Midbrain (tissue), 1 donor: ENCODE results near the gene EHBP1.

ENCODE experiments used
- DNase-seq: peaks from one replicate; lab custom pipeline; 2025; lab: John Stamatoyannopoulos, UW

The EHBP1 gene

GRCh38 chr2:62785216-62785615 is 79.7 kb downstream of the EHBP1 start:
- DNase-seq: no peak

- no peak for DNase-seq
Observed at GRCh38 chr2:62785810-62786597, 80.5 kb downstream of the EHBP1 start.

- DNase-seq: peak; percentile 64
Observed at GRCh38 chr2:62787386-62787785, 81.9 kb downstream of the EHBP1 start.

GRCh38 chr2:62789518-62789917 is 84.0 kb downstream of the EHBP1 start:
- DNase-seq: no peak

DNA sequence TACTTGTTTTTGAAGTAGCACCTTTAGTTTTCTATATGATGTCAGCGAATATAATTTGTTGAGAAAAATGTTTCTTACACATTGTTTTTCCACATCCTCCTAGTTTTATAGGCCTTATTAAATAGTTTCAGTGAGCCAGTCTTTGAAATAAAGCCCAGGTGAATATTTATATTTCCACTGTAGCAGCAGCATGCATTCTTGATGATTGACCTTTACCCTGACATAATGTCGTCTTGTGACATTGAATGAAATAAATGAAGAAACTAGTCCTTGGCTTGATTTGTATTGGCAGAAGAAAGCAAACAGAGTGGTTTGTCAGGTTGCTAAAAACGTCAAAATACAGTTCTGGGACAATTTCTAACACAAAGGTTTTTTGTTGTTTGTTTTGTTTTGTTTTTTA is 84.4 kb downstream of the EHBP1 start:
- no peak for DNase-seq

- DNase-seq: no peak
Observed at GRCh38 chr2:62792408-62792807, 86.9 kb downstream of the EHBP1 start.

DNA sequence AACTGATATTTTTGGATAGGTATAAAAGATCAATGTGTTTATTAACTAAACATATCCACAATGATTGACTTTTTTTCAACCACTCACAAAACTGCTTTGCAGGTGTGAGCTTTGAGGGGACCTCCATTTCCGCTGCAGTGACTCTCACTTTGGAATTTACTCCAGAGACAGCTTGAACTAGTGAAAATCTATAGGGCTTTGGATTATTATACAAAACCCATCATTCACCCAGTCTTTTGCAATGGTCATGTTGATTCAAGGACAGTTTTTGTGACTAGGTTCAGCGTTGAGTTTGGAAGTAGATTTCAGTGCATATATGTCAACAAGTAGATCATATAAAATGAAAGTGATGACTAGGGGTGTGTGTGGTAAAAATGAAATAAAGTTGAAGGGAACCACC is 87.7 kb downstream of the EHBP1 start:
- DNase-seq: no peak

DNA sequence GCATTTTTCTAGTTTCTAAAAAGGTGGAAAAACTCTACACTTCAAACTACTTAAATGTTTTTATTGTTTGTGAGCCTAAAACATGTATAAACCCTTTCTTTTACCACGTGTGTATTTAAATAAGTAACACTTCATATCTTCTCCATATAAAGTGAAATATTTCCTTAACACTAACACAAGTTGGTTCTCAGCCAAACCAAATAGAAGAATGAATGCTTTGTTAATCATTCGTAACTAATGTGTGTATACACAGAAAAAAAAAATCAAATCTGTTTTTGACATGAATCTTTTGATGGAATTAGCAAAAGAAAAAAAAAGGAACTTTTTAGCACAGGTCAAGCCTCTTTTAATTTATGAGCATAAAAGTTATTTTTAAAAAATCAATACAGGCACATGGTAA is 89.3 kb downstream of the EHBP1 start:
- DNase-seq: no peak

DNA sequence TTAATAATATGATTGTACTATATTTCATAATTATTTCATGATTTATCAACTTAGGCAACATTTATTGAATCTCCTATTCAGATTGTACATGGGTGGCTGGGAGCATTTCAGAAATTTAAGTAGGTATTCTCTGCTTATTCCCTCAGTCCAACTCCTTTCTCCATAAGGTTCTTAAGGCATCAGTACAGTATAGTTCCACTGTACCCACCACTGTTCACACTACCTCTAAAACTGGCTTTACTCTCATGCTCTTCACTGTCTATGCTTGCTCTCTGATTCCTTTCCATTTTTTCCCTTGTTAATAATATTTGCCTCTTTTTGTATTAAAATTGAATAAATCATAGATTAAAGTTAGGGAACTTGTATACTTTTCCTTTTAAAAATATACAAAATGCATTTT is 89.8 kb downstream of the EHBP1 start:
- DNase-seq: no peak

DNA sequence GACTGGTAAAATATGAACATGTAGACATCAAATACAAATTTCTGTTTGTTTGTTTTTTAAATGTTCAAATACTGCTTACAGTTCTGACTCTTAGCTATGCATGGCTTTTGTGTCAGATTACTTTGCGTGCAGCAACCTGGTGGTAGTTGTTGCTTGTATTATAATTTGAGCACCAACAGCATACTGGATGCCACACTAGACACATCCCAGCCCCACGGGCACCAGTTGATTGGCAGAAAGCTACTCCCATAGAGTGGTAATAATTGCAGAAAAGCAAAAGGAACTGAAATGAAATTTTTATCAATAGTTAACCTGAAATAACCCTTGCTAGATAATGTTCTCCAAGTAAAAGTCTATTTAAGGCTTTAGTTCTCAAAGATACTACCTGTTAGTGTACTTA is 91.6 kb downstream of the EHBP1 start:
- no peak for DNase-seq

DNA sequence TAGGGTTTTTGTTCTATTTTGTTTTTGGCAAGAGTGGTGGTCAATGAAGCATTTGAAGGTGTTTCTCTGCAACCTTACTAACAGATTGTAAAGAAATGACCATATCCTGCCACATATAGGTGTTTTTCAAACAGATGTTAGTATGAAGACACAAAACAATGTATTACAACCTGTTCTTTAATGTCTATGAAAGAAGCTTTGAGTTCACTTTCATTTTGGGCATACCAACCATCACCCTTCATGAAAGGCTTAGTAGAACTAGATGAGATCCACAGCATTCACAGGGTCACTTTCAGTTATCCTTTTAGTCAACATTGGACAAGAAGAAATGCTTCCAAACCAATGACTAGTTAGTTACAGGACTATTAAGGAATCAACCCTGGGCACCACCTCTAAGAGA is 95.1 kb downstream of the EHBP1 start:
- no peak for DNase-seq

GRCh38 chr2:62801110-62801509 is 95.6 kb downstream of the EHBP1 start:
- DNase-seq: no peak

DNA sequence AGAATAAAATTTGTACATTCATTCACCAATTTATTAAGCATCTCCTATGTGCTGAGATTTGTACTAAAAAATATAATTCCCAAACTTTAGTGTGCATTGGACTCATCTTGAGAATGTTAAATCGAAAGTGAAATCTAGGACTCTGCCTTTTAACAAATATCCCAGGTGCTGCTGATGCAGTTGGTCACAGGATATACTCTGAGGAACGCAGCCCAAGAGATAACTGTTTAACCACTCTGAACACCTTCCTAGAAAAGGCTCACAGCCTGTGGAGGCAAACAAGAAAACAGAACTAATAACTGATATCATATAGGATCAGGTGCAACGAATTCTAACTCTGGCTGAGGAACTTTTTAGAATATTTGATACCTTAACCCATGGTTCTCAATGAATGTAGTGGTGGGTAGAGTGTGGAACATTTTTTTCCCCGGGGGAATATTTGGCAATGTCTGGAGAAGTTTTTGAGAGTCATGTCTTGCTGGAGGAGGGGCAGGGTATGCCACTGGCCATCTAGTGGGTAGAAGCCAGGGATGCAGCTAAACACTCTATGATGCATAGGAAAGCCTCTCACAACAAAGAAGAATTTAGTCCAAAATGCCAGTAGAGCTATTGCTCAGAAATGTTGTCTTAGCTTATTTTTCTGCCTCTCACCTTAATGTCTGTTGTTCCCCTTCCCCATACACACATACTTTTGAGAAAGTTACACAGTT is 96.5 kb downstream of the EHBP1 start:
- no peak for DNase-seq

- no peak for DNase-seq
Observed at GRCh38 chr2:62803961-62804360, 98.4 kb downstream of the EHBP1 start.

GRCh38 chr2:62806231-62806630 is 100.7 kb downstream of the EHBP1 start:
- DNase-seq: no peak

GRCh38 chr2:62808554-62808953 is 103.0 kb downstream of the EHBP1 start:
- DNase-seq: no peak

GRCh38 chr2:62811086-62811485 is 105.6 kb downstream of the EHBP1 start:
- no peak for DNase-seq

- no peak for DNase-seq
Observed at GRCh38 chr2:62811972-62812371, 106.5 kb downstream of the EHBP1 start.

- DNase-seq: no peak
Observed at GRCh38 chr2:62812921-62813825, 107.7 kb downstream of the EHBP1 start.

DNA sequence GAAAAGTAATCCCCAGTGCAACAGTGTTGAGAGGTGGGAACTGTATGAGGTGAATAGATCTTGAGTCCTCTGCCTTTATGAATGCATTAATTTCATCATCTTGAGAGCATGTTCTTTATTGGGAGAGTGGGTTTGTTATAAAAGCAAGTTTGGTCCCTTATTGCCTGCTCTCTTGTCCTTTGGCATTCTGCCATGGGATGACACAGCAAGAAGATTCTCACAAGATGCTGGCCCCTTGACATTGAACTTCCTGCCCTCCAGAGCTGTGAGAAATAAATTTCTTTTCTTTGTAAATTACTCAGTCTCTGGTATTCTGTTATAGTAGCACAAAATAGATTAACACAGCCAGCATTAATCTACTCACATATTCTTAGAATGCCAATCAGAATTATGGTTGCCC is 108.6 kb downstream of the EHBP1 start:
- no peak for DNase-seq

DNA sequence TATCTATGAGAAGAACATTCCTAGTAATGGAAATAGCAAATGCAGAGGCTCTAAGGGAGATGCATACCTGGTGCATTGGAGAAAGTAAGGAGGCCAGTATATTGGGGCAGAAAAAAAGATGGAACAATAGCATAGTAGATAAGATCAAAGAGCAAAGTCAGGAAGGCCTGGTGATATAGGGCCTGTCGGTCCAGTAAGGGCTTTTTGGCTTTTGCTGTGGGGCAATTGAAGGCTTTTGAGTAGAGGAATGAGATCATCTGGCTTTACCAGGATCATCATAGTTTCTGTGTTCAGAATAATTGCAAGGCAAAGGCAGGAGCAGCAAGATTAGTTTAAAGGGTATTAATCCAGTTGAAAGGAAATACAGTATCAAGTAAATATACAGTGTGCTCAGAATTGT is 111.8 kb downstream of the EHBP1 start:
- no peak for DNase-seq

DNA sequence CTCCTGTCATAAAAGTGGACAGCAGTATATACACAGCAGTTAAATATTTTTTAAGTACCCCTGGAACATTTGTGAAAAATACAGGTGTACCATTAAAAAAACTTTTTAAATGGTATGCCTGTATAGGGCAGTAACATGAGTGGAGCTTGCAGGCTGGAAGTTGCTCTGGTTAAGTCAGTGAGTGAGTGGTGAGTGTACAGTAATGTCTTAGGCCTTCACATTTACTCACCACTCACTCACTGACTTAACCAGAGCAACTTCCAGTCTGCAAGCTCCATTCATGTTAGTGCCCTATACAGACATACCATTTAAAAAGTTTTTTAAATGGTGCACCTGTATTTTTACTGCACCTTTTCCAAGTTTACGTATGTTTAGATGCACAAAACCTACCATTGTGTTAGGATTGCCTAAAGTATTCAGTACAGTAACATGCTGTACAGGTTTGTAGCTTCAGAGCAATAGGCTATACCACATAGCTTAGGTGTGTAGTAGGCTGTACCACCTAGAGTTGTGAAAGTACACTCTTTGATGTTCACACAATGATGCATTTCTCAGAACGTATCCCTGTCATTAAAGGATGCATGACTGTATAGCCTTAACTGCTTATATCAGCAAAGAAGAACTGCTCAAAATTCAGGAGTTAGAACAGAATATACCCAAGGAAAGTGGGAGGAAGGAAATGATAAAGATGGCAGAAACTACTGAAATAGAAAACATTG is 112.6 kb downstream of the EHBP1 start:
- no peak for DNase-seq
